ENCODE measurements around the gene EGFL8.
"Not testable (repeated sequence)": the region's sequence is repeated elsewhere in the genome, so short reads cannot be mapped to it uniquely, and the experiment has no call there.

The EGFL8 gene

GRCh38 chr6:32185681-32186131, 21.3 kb downstream of the EGFL8 start:
- DNase-seq = not testable (repeated sequence)

GRCh38 chr6:32186151-32186840, 21.9 kb downstream of the EGFL8 start:
- DNase-seq = not testable (repeated sequence)

DNA sequence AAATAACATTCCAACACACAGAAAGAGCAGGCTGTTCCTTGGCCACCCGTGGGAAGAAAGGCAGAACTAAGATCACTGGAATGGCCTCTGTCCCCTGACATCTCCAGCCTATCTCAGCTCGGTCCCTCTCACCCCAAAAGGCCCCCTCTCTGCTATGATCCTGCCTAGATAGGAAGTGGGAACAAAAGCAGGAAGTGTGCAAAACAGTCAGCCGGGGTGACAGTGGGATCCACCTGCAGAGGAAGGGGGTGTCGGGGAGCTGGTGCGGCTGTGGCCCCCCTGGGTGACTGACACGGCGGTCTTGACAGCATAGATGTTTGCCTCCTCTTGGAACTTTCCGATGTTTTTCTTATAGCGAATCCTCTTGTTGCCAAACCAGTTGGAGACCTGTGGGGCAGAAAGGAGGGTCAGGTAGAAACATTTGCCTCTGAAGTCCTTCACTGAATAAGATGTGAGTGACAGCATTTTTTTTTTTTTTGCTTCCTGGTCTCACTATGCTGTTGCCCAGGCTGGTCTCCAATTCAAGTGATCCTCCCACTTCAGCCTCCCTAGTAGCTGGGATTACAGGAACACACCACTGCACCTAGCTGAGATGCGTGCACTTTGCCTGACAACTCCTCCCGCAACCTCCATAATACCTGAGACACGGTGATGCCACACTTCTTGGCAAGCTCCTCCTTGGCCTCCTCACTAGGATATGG, 22.8 kb downstream of the EGFL8 start:
- no peak for DNase-seq

DNA sequence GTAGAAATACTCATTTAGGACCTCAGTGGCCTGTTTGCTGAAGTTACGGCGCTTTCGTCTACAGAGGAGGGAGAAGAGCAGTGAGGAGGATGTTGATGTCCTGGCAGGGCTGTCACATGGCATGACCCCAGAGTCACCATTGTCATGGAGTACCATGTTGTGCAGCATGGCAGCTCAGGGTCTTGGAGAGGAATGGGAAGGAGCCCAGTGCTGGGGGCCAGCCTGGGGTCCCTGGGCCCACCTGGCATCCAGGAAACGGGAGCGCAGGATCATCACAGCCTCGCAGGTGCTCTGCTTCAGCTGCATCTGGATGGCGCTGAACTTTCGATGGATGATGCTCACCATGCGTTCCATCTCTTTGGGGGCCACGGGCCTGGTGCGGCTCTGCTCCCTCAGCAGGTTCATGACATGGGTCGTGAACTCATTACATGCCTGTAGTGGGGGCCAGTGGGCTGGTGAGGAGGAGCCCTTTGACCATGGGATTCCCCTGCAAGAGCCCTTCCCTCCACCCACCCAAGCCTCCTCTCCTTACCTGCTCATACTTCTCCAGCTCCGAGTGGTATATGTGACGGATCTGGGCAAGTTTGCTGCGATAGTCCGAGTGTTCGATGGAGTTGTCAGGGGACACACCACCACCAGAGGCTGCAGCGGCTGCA, 23.5 kb downstream of the EGFL8 start:
- DNase-seq = not testable (repeated sequence)

- no peak for DNase-seq
These were observed 24.1 kb downstream of the EGFL8 start for GRCh38 chr6:32188381-32189068.

- DNase-seq = no peak
These were observed 24.8 kb downstream of the EGFL8 start for GRCh38 chr6:32189069-32189741.

GRCh38 chr6:32189742-32190053, 25.3 kb downstream of the EGFL8 start:
- DNase-seq = no peak

- peak; percentile 27 for DNase-seq
These were observed 25.9 kb downstream of the EGFL8 start, which contains the start of gene PBX2 for GRCh38 chr6:32190054-32190851. Gene PBX2, minus strand, starts transcription at chr6:32190202. Its CDS starts 287 bp downstream, at chr6:32189915.

- DNase-seq = no peak
These were observed 26.7 kb downstream of the EGFL8 start for GRCh38 chr6:32190911-32191677.

- DNase-seq = no peak
These were observed 27.6 kb downstream of the EGFL8 start for GRCh38 chr6:32191696-32192607.

GRCh38 chr6:32192608-32193039, 28.2 kb downstream of the EGFL8 start, which contains the start of gene GPSM3:
Gene GPSM3, minus strand, starts transcription at chr6:32192643. Its CDS starts 130 bp downstream, at chr6:32192513.
- no peak for DNase-seq

- not testable (repeated sequence) for DNase-seq
These were observed 28.7 kb downstream of the EGFL8 start for GRCh38 chr6:32193096-32193495.

DNA sequence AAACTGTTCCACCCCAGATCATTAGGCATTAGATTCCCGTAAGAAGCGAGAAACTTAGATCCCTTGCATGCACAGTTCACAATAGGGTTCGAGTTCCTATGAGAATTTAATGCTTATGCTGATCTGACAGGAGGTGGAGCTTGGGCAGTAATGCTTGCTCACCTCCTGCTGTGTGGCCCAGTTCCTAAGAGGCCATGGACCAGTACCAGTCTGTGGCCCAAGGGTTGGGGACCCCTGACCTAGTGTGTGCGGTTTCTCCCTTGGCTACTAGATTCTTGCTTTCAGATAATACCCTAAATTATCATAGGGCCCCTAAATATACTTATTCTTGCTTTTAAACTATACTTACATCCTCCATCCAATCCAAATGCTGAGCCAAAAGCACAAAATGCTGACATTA, 30.0 kb downstream of the EGFL8 start:
- DNase-seq = no peak

DNA sequence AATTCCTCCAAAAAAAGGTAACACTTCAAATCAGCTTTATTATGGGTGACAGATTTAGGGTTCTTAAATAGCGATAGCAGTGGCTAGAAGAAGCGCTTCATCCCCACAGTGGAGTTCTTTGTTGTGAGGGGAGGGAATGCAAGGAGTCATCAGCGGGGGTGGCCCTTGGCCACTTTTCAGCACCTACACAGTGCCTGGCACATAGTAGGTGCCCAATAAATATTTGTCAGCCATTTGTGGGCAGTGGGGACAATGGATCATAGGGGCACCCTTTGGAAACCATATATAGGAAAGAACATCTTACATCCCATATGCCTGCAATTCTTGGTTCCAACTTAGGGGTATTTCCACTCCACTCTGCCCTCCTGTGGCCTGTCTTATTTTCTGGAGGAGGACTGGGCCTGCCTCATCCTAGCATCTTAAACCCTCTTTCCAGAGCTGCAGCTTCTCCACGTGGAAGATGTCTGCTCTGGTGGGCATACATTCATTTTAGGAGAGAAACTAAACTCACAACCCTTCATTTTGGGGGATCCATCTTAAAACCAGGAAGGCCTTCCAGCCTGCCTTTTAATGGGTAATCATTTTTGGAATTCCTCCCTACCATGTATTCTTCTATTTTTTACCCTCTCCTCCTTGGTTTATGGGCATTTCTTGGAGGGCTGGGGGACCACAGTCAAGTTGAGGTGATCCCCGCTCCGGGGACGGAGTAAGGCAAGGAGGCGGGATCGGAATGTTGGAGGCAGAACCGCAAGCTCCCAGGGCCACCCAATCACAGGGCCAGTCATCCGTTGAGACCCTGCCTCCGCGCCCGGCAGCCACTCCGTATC, 30.6 kb downstream of the EGFL8 start:
- no peak for DNase-seq

- DNase-seq = peak; percentile 89
These were observed 31.2 kb downstream of the EGFL8 start for GRCh38 chr6:32195652-32195901.

GRCh38 chr6:32195902-32196681, 31.7 kb downstream of the EGFL8 start:
- peak; percentile 28 for DNase-seq

GRCh38 chr6:32196682-32197616, 32.6 kb downstream of the EGFL8 start:
- no peak for DNase-seq
